Vagina (tissue), 2 donors: ENCODE data around the gene BUB1B. TPM values are rescaled to one million over a fixed set of nuclear protein-coding genes. Genes with fewer than 3 reads are reported as not detected.

ENCODE experiments used
- DNase-seq, 2 donors: peaks; one replicate each; pipeline ENCODE4 v3.0.0-alpha.2; 2017; ENCODE audit errors: extremely low spot score in 2 of 2
- H3K27ac ChIP-seq: fragments of 200-600 bp; sonication (generic); one replicate; pipeline ENCODE4 v1.5.1; 2019
- H3K27me3 ChIP-seq: fragments of 200-600 bp; sonication (generic); one replicate; pipeline ENCODE4 v1.5.1; 2019
- H3K36me3 ChIP-seq, 2 donors: fragments of 200-600 bp; sonication (generic); one replicate each; pipeline ENCODE4 v1.5.1; 2017 to 2019
- H3K4me1 ChIP-seq: fragments of 200-600 bp; sonication (generic); one replicate; pipeline ENCODE4 v1.5.1; 2019
- H3K4me3 ChIP-seq, 2 donors: fragments of 200-600 bp; sonication (generic); 1 replicate in 1 of 2; 2 replicates in 1 of 2; pipeline ENCODE4 v1.5.1; 2016 to 2019
- H3K9me3 ChIP-seq: fragments of 200-600 bp; sonication (generic); one replicate; pipeline ENCODE4 v1.5.1; 2019
- POLR2A ChIP-seq, 2 donors: fragments of 450-650 bp; IDR thresholded peaks; one replicate each; pipeline ENCODE4 v1.6.1; 2017; ENCODE audit warnings: antibody characterized with exemption in 2 of 2, mild to moderate bottlenecking in 2 of 2, moderate library complexity in 2 of 2
- POLR2AphosphoS5 ChIP-seq, 2 donors: sonication (generic); formaldehyde crosslinking; IDR thresholded peaks; one replicate each; pipeline ENCODE4 v1.9.0; 2017; ENCODE audit warnings: antibody characterized with exemption in 2 of 2, mild to moderate bottlenecking in 2 of 2, low read depth in 1 of 2; ENCODE audit not compliant: insufficient read depth in 1 of 2
- intact Hi-C: fragments of 100-400 bp; cut with DNase I; formaldehyde crosslinking; loops from one replicate; pipeline ENCODE4 v1.15.1; 2023
- total RNA-seq: library from RNA; depleted of rRNA; stranded (reverse); fragments of >200 nt; gene quantifications from one replicate; pipeline ENCODE4 v1.2.3, GENCODE V29; 2016
- TF ChIP-seq, protein P1 (sequence below), 3 experiments: fragments of 450-650 bp in 2 of 3; fragments of 200-600 bp in 1 of 3; sonication (generic) in 1 of 3; IDR thresholded peaks; one replicate each; pipeline ENCODE4 v1.5.1; 2017 to 2019; ENCODE audit warnings: antibody characterized with exemption in 3 of 3, mild to moderate bottlenecking in 2 of 3, moderate library complexity in 2 of 3

The BUB1B gene
- total RNA-seq, 1 donor from 2014 or later: 5.6 TPM

GRCh38 chr15:40239693-40240618, 79.1 kb downstream of the BUB1B start:
- Histone ChIP-seq H3K27ac (peak overlapping the region; percentile 52), H3K4me3 (peak overlapping the region; percentile 29 to 41)
- intact Hi-C loops: no loop called here

GRCh38 chr15:40240619-40241221, 79.9 kb downstream of the BUB1B start:
- Histone ChIP-seq H3K4me3 (peak overlapping the region in 1 of 2 donors; percentile 29), H3K27ac (peak overlapping the region; percentile 5)
- DNase-seq: peak; percentile 79 to 94

More at GRCh38 chr15:40239693-40240618, 79.1 kb downstream of the BUB1B start:
- TF ChIP-seq, protein P1, sequence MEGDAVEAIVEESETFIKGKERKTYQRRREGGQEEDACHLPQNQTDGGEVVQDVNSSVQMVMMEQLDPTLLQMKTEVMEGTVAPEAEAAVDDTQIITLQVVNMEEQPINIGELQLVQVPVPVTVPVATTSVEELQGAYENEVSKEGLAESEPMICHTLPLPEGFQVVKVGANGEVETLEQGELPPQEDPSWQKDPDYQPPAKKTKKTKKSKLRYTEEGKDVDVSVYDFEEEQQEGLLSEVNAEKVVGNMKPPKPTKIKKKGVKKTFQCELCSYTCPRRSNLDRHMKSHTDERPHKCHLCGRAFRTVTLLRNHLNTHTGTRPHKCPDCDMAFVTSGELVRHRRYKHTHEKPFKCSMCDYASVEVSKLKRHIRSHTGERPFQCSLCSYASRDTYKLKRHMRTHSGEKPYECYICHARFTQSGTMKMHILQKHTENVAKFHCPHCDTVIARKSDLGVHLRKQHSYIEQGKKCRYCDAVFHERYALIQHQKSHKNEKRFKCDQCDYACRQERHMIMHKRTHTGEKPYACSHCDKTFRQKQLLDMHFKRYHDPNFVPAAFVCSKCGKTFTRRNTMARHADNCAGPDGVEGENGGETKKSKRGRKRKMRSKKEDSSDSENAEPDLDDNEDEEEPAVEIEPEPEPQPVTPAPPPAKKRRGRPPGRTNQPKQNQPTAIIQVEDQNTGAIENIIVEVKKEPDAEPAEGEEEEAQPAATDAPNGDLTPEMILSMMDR (IDR thresholded peaks at IDR 0.05): no peak
- TF ChIP-seq POLR2A (IDR thresholded peaks at IDR 0.05) (no peak), POLR2AphosphoS5 (IDR thresholded peaks at IDR 0.05; ENCODE audit: insufficient read depth in 1 of 2, low read depth in 1 of 2) (peak in 1 of 2 donors; percentile 13)
- Histone ChIP-seq H3K36me3 (no peaks in the 10 kb centered on the region), H3K27me3 (no peaks in the 10 kb centered on the region), H3K9me3 (no peaks in the 10 kb centered on the region), H3K4me1 (peaks cover 26% of the 10 kb centered on the region)
- DNase-seq: peak; percentile 85 to 94

DNA sequence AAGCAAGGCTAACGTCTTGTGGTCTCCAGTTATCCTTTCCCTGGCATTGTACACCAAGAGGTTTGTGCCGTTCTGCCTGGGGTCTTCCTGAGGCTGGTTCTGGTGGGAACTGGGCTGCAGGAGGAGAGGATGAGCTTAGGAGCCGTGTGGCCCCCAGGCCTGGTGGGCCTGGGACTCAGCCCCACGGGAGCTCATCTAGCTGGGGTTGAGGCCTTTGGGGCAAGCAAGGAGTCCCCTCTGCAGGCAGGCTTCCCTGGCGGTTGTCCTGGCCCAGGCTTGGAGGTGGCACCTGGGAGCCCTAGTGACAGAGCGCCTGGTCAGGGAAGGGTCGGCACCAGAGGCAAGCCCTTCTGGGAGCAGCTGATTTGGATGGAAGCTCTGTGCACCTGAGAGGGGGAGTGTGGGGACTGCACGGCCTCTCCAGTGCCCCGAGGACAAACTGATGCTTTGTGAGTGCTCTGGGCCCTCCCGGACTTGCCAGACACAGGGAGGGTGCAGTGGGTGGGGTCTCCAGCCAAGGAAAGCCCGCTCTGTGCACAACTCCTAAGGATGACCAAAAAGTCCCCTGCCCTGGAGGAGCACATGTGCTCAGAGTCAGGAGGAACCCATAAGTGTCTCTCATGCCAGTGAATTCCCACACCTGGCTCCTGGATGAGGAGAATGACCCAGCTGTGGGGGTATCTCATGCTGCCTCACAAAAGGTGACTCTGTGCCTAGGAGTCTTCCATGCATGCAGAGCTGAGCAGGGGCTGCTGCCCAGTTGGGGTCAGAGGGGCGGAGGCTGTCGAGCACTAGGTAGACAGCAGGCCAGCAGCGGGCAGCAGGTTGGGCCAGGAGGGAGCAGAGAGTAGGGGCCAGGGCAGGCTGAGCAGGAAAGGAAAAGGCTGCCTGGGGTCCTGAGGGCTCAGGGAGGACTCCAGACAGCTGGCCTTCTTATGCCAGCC, 80.7 kb downstream of the BUB1B start:
- Histone ChIP-seq H3K4me1 (peaks cover 35% of the 10 kb centered on the region), H3K27ac (peak overlapping the region; percentile 5), H3K9me3 (no peaks in the 10 kb centered on the region), H3K27me3 (no peaks in the 10 kb centered on the region), H3K36me3 (no peaks in the 10 kb centered on the region), H3K4me3 (peak overlapping the region in 1 of 2 donors; percentile 14)
- peak; percentile 83 to 88 for DNase-seq
- intact Hi-C loops: no loop called here
- no peak for TF ChIP-seq POLR2A (IDR thresholded peaks at IDR 0.05)
- TF ChIP-seq POLR2AphosphoS5 (IDR thresholded peaks at IDR 0.05; ENCODE audit: insufficient read depth in 1 of 2, low read depth in 1 of 2): no peak
- TF ChIP-seq, protein P1 (IDR thresholded peaks at IDR 0.05): no peak

More at GRCh38 chr15:40240619-40241221, 79.9 kb downstream of the BUB1B start:
- no peak for TF ChIP-seq POLR2A (IDR thresholded peaks at IDR 0.05)
- Histone ChIP-seq H3K27me3 (no peaks in the 10 kb centered on the region), H3K9me3 (no peaks in the 10 kb centered on the region), H3K4me1 (peaks cover 29% of the 10 kb centered on the region), H3K36me3 (no peaks in the 10 kb centered on the region)
- intact Hi-C loops: no loop called here

DNA sequence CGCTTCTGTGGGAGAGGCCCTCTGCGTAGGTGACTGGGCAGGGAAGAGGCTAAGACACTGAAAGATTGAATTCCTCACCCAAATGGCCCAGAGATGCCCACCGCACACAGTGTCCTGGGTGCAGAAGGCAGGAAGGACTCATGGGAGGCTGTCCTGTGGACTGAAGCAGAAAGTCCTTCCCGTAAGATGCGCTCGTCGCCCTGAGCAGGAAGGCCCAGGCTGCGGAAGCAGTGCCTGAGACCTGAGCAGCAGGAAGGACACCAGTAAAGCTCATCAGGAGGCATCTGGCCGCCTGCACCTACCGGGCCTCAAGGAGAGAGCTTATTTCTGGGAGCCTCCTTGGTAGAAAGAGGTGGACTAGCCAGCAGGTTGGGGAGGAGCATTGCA, 81.3 kb downstream of the BUB1B start:
- peak in 1 of 2 donors; percentile 77 for DNase-seq
- Histone ChIP-seq H3K36me3 (no peaks in the 10 kb centered on the region), H3K4me3 (no peak overlapping the region), H3K9me3 (no peaks in the 10 kb centered on the region), H3K27me3 (no peaks in the 10 kb centered on the region), H3K4me1 (peaks cover 35% of the 10 kb centered on the region), H3K27ac (no peak overlapping the region)
- no peak for TF ChIP-seq POLR2A (IDR thresholded peaks at IDR 0.05)
- no peak for TF ChIP-seq POLR2AphosphoS5 (IDR thresholded peaks at IDR 0.05; ENCODE audit: insufficient read depth in 1 of 2, low read depth in 1 of 2)
- TF ChIP-seq, protein P1 (IDR thresholded peaks at IDR 0.05): no peak
- intact Hi-C loops: no loop called here

DNA sequence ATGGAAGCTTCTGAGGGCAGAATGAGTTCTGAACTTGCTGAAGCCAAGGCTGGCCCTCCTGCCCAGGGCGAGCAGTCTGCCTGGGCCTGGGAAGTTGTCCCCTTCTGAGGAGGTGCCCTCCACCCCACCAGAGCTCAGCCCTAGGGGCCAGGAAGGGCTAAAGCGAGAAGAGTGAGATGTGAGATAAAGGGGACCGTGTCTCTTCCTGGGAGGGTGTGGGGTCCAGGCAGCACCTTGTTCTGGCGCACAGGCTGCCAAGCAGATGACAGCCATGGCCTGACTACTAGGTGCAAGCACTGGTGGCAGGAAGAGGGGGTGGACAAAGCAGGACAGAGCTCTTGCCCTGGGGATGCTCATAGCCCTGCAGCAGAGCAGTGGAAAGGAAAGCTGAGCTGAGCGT, 81.7 kb downstream of the BUB1B start:
- intact Hi-C loops: no loop called here
- Histone ChIP-seq H3K27me3 (no peaks in the 10 kb centered on the region), H3K27ac (no peak overlapping the region), H3K4me1 (peaks cover 35% of the 10 kb centered on the region), H3K9me3 (no peaks in the 10 kb centered on the region), H3K4me3 (no peak overlapping the region), H3K36me3 (no peaks in the 10 kb centered on the region)
- TF ChIP-seq POLR2AphosphoS5 (IDR thresholded peaks at IDR 0.05; ENCODE audit: insufficient read depth in 1 of 2, low read depth in 1 of 2) (no peak), POLR2A (IDR thresholded peaks at IDR 0.05) (no peak)
- TF ChIP-seq, protein P1 (IDR thresholded peaks at IDR 0.05): no peak
- DNase-seq: peak in 1 of 2 donors; percentile 72
